AG04449 (cell line): ENCODE results near the gene DNAAF5.

ENCODE experiments used
- CTCF ChIA-PET: fragments of 350-600 bp; formaldehyde crosslinking; extraction: SDS; loops from one replicate; lab custom pipeline; 2021; ENCODE audit warnings: antibody characterized with exemption; lab: Yijun Ruan, JAX
- POLR2A ChIA-PET: fragments of 400-600, 350-600 bp; formaldehyde crosslinking; extraction: SDS; loops from one replicate; lab custom pipeline; 2020; ENCODE audit warnings: antibody characterized with exemption, inconsistent platforms; lab: Yijun Ruan, JAX
- DNase-seq: peaks from one replicate; pipeline ENCODE4 v3.0.0-alpha.2; 2010; ENCODE audit warnings: low read depth, low spot score
- H3K4me3 ChIP-seq: 2 replicates; pipeline ENCODE4 v1.5.1; 2011; ENCODE audit warnings: low read depth, mild to moderate bottlenecking, control low read depth, low read length
- TF ChIP-seq, protein P1 (sequence below): IDR thresholded peaks from one replicate; pipeline ENCODE4 v1.5.1; 2011; ENCODE audit warnings: mild to moderate bottlenecking, moderate library complexity, low read length, control low read depth, inconsistent platforms; ENCODE audit not compliant: insufficient read depth; ENCODE audit errors: missing control alignments

Gene DNAAF5

DNA sequence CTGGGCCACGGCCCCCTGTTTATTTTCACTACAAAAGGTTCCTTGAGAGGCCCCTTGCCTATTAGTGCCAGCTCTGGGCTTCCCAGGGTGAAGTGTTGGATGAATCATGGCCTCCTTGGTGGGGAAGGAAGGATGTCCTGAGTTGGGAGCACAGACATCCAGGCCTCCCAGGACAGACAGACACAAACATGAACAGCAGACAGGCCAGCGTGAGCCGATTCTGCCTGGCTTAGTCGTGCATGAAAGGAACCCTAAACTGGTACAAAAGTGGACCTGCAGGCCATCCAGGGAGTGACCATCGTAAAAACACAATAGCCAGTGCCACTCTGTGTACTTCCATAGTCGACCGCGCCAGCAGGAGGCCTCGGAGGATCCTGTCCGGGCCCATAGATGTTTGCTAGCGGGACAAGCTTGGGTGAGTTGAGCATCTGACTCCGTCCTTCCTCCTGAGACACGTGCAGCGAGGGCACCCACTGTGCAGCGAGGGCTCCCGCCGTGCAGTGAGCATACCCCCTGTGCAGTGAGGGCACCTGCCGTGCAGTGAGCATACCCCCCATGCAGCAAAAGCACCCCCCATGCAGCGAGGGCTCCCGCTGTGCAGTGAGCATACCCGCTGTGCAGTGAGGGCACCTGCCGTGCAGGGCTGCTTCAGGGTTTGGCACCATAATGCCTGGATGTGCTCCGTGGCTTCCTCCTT lies 51.9 kb downstream of the DNAAF5 start:
- POLR2A ChIA-PET: no interaction called here
- CTCF ChIA-PET: interaction anchor here (0.8 to 2.7 kb wide), 3 partner anchors 8 to 456 kb away, joined by 3 to 16 read pairs (median 3); no protein-coding TSS in a partner anchor
- DNase-seq: no peak
- TF ChIP-seq, protein P1, sequence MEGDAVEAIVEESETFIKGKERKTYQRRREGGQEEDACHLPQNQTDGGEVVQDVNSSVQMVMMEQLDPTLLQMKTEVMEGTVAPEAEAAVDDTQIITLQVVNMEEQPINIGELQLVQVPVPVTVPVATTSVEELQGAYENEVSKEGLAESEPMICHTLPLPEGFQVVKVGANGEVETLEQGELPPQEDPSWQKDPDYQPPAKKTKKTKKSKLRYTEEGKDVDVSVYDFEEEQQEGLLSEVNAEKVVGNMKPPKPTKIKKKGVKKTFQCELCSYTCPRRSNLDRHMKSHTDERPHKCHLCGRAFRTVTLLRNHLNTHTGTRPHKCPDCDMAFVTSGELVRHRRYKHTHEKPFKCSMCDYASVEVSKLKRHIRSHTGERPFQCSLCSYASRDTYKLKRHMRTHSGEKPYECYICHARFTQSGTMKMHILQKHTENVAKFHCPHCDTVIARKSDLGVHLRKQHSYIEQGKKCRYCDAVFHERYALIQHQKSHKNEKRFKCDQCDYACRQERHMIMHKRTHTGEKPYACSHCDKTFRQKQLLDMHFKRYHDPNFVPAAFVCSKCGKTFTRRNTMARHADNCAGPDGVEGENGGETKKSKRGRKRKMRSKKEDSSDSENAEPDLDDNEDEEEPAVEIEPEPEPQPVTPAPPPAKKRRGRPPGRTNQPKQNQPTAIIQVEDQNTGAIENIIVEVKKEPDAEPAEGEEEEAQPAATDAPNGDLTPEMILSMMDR: no peak
- no peak overlapping the region for H3K4me3 ChIP-seq

DNA sequence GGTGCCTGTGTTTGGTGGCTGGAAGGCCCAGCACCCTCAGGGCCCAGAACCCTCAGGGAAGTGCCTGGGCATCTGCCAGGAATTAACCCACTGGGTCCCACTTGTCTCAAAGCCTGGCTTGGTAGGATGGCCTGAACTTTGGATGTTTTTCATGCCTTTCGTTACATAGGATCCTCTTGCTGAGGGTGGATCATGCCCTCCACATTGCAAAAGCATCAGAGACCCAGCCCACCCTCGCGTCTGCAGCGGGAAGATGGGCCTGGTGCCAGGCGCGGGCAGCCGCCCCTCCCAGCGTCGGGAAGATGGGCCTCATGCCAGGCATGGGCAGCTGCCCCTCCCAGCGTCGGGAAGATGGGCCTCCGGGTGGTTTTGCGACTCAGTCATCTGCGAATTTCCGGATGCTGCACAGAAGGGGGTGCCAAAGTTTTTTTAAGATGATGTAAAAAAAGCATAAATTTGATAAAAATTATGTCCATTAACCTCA lies 52.5 kb downstream of the DNAAF5 start:
- ChIA-PET CTCF (interaction anchor here (0.8 to 1.3 kb wide), 2 partner anchors 456 to 457 kb away, joined by 3 read pairs; no protein-coding TSS in a partner anchor), POLR2A (no interaction called here)
- no peak overlapping the region for H3K4me3 ChIP-seq
- TF ChIP-seq, protein P1: no peak
- no peak for DNase-seq

DNA sequence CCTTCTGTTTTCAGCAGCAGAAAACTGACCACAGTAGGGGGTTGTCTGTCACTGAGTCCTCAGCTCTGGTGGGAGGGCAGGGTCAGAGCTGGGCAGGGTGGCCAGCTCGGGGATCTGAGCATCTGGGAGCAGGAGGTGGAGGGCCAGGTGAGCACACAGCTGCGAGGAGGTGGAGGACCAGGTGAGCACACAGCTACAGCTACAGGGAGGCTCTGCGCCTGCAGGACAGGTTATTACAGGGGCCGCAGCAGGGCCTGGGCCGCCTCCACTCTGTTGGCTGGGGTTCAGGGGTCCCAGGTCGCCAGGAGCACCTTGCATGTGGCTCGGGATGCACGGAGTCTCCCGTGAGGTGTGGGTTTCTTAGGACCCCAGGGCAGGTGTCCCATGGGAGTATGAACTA lies 53.0 kb downstream of the DNAAF5 start:
- ChIA-PET CTCF (interaction anchor here (0.8 to 1.1 kb wide), 3 partner anchors 94 to 456 kb away, joined by 3 to 4 read pairs (median 3); no protein-coding TSS in a partner anchor), POLR2A (no interaction called here)
- no peak for DNase-seq
- TF ChIP-seq, protein P1: no peak
- no peak overlapping the region for H3K4me3 ChIP-seq

DNA sequence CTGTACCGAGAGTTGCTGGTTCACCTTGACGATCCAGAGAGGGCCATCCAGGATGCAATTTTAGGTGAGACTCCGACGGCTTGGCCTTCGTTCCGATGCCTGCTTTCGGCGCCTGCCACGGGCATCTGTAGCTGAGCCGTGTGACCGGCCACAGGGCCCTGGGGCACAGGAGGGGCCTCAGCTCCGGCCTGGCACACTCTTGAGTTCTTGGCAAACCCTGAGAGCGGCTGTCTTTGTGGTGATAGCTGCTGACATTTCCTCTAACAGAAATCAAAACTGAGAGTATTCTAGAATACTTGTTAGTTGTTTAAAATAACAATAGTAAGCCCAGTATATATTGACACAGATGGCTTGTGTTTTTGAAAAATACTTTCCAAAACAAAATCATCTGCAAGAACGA lies 53.6 kb downstream of the DNAAF5 start:
- TF ChIP-seq, protein P1: no peak
- POLR2A ChIA-PET: no interaction called here
- H3K4me3 ChIP-seq: no peak overlapping the region
- CTCF ChIA-PET: interaction anchor here (1.0 to 1.1 kb wide), 2 partner anchors 93 to 447 kb away, joined by 3 to 4 read pairs; no protein-coding TSS in a partner anchor
- no peak for DNase-seq

DNA sequence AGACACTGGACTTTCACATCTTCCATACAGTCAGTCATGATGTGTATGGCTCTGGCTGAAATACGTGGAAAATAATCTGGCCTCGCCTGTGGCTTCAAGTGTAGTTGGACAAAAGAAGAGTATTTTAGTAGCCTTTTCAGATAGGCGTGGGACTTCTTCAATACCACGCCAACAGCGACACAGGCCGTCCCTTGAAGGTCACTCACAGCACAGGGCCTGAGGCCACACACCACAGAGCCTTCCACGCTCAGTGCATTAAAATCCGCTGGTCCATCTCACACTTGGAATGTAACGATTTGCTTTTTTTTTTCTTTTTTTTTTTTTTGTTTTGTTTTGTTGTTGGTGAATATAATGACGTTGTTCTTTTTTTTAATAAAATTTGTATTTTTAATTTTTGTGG lies 54.0 kb downstream of the DNAAF5 start:
- no peak overlapping the region for H3K4me3 ChIP-seq
- POLR2A ChIA-PET: no interaction called here
- CTCF ChIA-PET: interaction anchor here (1.0 to 1.1 kb wide), 2 partner anchors 93 to 447 kb away, joined by 3 to 4 read pairs; no protein-coding TSS in a partner anchor
- TF ChIP-seq, protein P1: no peak
- no peak for DNase-seq

DNA sequence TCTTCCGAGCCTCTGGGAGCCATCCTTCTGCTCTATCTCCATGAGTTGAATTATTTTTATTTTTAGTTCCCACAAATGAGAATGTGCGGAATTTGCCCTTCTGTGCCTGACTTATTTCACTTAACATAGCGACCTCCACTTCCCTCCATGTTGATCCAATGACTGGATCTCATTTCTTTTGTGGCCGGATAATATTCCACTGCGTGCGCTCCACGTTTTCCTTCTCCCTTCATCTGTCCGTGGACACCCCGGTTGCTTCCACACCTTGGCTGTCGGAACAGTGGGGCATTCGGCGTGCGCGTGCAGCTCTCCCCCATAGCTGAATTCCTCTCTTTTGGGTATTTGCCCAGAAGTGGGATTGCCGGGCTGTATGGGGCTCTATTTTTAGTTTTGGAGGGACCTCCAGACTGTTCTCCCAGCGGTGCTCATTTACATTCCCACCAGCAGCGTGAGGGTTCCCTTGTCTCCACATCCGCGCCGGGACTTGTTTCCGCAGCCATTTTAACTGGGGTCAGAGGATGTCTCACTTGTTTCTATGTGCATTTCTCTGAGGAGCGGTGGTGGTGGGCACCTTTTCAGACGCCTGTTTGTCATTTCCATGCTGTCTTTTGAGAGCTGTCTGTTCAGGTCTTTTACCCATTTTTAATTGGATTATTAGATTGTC lies 54.8 kb downstream of the DNAAF5 start:
- POLR2A ChIA-PET: no interaction called here
- H3K4me3 ChIP-seq: no peak overlapping the region
- CTCF ChIA-PET: interaction anchor here (1.0 to 1.2 kb wide), 2 partner anchors 10 to 92 kb away, joined by 3 to 7 read pairs; no protein-coding TSS in a partner anchor
- no peak for DNase-seq
- TF ChIP-seq, protein P1: no peak
